Ovary (tissue), 3 donors: Measurements from ENCODE around the gene LCE7A.

Source experiments
- CTCF ChIP-seq, 3 donors: fragments of 450-650 bp in 2 of 3; fragments of 200-600 bp in 1 of 3; IDR thresholded peaks; one replicate each; pipeline versions ENCODE4 v1.5.1 to v1.8.0; 2016 to 2022; ENCODE audit warnings: antibody characterized with exemption in 3 of 3, mild to moderate bottlenecking in 1 of 3
- EP300 ChIP-seq: sonication (generic); formaldehyde crosslinking; IDR thresholded peaks from one replicate; pipeline ENCODE4 v1.6.1; 2017; ENCODE audit warnings: antibody characterized with exemption
- POLR2A ChIP-seq: fragments of 450-650 bp; IDR thresholded peaks from one replicate; pipeline ENCODE4 v1.6.1; 2017; ENCODE audit warnings: antibody characterized with exemption, mild to moderate bottlenecking, moderate library complexity
- donor health status: DM: no; HTN: no; CAD: no.

GRCh38 chr1:152902636-152903035 is 42.8 kb downstream of the LCE7A start:
- TF ChIP-seq POLR2A (no peak), CTCF (IDR thresholded peaks at IDR 0.05) (no peak), EP300 (no peak)
